GM19395 (cell line): ENCODE results near the gene CCDC158.
"Not testable (repeated sequence)": the region's sequence is repeated elsewhere in the genome, so short reads cannot be mapped to it uniquely, and the experiment has no call there.

Source experiments
- ATAC-seq: cut with Tn5 transposase; IDR thresholded peaks from one replicate; pipeline ENCODE4 v1.9.1; 2021; ENCODE audit warnings: mild to moderate bottlenecking, moderate library complexity; ENCODE audit not compliant: unreplicated experiment

CCDC158 gene

DNA sequence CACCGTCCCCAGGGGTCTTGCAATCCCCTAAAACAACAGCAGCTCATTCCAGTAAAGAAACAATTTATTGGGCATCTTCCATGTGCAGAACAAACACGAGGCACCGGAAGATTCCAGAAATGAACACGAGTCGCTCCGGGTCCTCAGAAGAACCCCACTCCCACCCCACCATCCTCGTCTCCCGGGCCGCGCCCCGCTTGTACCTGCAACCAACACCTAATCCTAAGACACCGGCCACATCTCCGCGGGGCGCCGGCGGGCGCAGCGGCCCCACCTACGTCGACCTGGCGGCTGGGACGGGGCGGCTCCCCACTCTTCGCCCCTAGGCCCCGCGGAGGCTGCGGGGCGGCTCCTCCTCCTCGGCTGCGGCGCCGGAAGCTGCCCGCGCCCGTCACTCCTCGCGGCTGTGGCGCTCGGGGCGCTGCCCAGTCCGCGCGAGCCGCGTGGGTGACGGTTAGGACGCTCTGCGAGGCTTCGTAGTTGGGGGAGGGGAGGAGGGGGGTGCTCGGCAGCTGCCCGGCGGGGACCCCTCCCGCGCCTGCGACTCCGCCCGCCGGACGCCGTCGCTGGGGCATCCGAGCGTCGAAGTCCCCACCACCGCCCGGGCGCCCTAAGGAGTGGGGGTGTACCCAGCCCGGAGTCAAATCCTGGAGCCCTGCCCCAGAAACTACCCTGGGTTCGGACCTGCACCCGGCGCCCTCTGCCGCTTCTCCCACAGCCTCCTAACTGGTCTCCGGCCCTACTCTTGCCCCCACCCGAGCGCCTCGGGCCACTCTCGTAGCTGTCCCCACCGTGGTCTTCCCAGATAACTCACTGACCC, at the start of gene CCDC158:
Gene CCDC158, minus strand, starts transcription at position 380 of the 820 bp plus-strand sequence. CDS start 17,934 bp downstream, outside the sequence.
- no peak for ATAC-seq

- ATAC-seq = no peak
Observed at GRCh38 chr4:76470532-76470931, 49.6 kb upstream of the CCDC158 start.

DNA sequence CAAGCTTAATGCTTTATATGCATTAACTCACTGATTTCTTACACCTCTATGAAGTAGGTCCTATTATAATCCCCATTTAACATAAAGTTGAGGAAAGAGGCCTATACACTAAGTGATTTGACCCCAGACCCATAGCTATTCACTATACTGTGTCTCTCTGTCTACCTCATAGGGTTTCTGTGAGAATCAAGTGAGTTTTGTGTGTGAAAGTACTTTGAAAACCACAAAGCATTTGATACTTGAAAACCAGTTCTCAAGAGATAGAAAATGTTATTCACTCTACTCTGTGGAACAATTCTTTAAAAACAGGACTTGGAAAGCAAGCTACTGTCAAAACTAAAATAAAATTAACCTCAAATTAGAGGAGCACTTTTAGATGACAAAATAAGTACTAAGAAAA, 49.1 kb upstream of the CCDC158 start:
- no peak for ATAC-seq

- no peak for ATAC-seq
Observed at GRCh38 chr4:76463568-76463967, 42.6 kb upstream of the CCDC158 start.

- ATAC-seq = no peak
Observed at GRCh38 chr4:76459291-76459723, 38.4 kb upstream of the CCDC158 start.

DNA sequence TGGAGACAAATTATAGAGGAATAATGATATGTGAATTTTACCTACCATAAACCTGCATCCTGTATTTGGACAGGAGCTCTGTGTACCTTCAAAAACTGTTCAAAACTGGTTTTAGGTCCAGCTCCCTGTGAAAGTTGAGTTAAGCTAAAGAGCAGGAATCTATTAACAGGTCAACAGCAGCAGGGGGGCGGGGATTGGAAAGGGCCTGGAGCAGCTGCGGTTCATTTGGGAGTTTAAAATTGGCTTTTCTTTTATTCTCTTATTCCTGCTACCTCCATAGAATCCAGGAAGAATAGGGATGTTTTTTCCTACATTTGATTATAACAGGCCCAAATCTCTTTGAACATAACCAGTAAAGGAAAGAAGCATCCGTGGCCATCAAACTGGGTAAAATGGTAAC, 37.9 kb upstream of the CCDC158 start:
- no peak for ATAC-seq

DNA sequence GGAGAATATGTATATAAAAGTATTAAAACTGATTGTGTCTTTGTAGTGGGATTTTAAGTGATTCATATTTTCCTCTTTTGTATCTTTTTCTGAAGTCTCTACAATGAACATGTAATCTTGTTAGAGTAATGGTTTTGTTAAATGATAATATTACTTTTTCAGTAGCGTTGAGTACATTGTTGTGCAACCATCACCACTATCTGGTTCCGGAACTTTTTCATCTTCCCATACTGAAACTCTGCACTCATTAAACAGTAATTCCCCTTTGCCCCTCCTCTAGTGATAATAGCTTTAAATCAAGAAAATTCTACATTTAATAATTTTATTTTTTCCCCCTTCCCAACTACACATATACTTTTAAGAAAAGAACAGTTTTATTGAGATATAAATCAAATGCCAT, 37.4 kb upstream of the CCDC158 start:
- no peak for ATAC-seq

DNA sequence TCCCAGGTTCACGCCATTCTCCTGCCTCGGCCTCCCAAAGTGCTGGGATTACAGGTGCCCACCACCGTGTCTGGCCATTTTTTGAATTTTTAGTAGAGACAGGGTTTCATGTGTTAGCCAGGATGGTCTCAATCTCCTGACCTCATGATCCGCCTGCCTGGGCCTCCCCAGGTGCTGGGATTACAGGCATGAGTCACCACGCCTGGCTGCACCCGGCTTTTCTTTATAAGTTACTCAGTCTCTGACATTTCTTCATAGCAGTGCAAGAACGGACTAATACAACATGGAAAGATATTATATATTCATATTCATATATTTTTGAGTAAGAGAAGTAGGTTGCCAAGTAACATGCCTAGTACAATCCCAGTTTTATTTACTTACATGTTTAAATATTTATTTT, 36.9 kb upstream of the CCDC158 start:
- no peak for ATAC-seq

- not testable (repeated sequence) for ATAC-seq
Observed at GRCh38 chr4:76454073-76454472, 33.1 kb upstream of the CCDC158 start.

DNA sequence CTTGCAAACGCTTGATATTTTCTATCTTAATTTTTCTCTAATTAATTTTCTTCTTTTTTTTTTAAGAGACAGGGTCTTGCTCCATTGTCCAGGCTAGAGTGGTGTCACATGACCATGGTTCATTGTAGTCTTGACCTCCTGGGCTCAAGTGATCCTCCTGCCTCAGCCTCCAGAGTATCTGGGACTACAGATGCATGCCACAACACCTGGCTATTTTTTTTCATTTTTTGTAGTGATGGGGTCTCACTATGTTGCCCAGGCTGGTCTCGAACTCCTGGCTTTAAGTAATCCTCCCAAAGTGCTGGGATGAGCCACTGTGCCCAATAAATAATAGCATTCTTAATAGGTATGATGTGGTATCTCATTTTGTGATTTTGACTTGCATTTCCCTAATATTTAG, 32.3 kb upstream of the CCDC158 start:
- no peak for ATAC-seq

DNA sequence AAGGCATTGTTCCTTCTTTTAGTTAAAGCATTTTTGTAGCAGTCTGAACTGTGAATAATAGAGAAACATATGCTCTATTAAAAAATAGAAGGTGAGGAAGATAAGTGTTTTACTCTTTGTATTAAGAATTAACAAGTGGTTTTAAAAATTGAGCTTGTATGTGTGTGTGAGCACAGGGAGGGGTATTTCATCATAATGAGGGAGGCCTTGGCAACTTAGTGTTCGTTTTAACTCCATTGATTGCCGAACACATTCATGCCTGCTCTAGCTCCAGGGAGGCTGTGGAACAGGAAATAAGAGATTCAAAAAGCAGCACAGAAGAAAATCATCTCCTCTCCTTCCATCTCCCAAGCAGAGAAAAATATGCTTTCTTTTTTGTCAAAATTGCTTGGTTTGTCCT, 28.9 kb upstream of the CCDC158 start:
- ATAC-seq = no peak

DNA sequence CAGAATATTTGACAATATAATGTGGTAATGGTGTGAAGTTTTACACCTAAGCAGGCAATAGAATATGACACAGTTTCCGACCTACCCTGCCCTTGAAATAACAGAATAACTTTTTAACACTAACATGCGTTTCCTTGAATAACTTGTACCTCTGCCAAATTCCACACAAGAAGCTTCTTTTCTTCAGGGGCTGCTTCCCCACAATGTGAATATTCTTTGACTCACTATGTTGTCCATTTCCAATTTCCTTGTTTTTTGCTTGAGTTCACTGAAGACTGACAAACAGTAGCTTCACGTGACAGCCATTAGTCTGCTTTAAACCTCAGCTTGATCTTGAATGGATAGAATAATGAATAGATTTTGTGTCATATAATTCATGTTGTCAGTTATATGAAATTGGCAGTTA, 28.4 kb upstream of the CCDC158 start:
- no peak for ATAC-seq

GRCh38 chr4:76448211-76448610, 27.3 kb upstream of the CCDC158 start:
- ATAC-seq = no peak

DNA sequence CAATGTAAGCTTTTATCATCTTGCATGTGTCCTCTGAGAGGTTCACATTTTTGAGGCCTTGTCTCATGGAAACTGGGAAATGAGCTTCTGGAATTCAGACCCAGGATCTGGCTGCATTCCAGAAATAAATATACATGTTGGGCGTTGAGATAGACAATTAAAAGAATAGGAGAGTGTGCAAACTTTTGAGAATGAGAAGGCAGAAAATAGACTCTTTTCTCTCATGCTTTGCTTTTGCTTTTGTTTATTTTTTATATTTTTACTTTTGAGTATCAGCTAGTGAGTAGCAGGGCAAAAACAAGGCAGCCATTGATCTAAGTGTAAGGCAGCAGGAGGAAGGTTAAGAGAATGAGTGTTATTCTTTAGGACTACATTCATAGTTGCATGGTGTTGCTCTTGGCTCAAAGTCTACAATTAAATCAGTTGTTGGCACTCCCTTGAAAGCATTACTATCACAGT, 26.5 kb upstream of the CCDC158 start:
- ATAC-seq = no peak

GRCh38 chr4:76445911-76446310, 25.0 kb upstream of the CCDC158 start:
- no peak for ATAC-seq

GRCh38 chr4:76443376-76443775, 22.4 kb upstream of the CCDC158 start:
- ATAC-seq = no peak

GRCh38 chr4:76442807-76443206, 21.9 kb upstream of the CCDC158 start:
- no peak for ATAC-seq

DNA sequence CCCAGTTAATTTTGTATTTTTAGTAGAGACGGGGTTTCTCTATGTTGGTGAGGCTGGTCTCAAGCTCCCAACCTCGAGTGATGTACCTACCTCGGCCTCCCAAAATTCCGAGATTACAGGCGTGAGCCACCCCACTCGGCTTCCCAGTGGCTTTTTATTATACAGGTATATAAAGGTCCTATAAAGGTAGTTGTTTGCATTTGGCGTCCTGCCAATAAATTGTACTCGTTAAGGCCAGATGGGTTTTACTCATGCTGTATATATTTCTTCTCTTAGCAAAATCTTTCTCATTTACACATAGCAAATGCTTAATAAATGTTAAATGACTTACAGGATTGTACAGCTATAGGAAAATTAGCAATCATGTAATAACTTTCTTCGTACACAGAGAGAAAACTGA, 20.9 kb upstream of the CCDC158 start:
- no peak for ATAC-seq

GRCh38 chr4:76439491-76439890, 18.6 kb upstream of the CCDC158 start:
- ATAC-seq = no peak

DNA sequence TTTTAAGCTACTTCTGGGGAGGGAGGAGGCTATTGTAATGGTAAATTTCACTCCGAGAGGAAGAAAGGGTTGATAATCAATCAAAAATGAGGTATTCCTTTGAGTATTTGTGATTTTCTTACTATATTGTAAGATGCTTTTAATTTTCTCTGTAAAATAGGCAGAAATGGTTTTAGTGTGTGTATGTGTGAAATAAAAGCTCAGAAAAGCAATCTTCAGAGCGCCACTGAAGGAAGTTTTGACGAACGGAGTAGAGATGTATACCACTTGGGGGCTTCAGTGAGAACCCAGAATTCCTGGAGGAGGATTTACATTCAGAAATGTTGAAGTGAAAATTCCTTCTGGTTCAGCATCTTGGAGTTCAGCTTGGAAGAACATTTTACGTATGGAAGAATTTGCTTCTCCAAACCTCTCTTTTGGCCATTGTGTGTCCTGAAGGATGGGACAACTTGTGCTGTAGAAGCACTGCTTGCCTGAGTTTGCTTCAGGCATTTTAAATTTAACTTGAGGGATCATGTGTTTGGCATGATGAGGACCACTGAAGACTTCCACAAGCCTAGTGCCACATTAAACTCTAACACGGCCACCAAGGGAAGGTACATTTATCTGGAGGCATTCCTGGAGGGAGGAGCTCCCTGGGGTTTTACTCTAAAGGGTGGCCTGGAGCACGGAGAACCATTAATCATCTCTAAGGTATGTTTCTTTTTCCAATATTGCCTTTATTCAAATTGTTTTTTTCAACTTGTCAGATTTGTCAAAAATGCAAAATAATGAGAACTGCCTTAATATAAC, 14.8 kb upstream of the CCDC158 start:
- no peak for ATAC-seq

DNA sequence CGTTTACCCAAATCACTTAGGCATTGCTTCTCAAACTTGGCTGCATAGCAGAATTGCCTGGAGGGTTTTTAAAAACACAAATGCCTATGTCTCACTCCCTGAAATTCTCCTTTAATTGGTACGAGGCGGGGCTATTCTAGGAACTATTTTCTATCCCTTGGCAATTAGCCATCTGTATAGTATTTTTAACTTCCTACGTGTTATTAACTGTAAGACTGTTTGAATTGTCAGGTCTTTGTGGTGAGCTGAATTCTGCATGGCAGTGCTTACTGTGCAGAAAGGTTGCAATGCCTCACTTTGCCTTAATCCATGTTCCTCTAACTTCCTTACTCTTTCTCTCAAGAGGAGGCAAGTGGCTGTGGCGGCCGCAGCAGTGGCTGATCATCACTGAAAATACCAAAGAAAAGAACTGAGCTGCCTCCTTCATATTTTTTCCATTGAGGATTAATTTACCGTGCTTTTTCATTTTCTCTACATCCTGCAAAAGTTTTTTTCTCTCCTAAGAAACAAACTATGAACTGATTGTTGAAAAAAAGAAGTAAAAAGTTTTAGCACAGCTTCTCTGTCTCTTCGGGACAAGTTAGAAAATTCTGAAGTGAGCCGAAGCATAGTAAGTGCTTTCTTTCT, 14.1 kb upstream of the CCDC158 start, which contains the start of gene SHROOM3:
Gene SHROOM3, plus strand, starts transcription at position 329 of the 627 bp plus-strand sequence. CDS start 824 bp downstream, outside the sequence.
- no peak for ATAC-seq
